ENCODE measurements around the gene PSMD2.

The PSMD2 gene

DNA sequence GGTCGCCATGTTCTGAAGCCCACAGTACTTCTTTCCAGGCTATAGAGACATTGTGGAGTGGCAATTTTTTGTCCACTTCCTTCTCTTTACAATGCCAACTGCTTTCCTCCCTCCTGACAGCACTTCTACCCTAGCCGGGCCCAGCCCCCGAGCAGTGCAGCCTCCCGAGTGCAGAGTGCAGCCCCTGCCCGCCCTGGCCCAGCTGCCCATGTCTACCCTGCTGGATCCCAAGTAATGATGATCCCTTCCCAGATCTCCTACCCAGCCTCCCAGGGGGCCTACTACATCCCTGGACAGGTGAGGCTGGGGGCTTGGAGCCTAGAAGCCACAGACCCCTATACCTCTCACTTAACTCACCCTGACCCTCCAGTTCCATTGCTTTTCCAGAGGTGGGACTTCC, 18.2 kb downstream of the PSMD2 start:
- DNase-seq (ENCODE audit: low spot score) = no peak

DNA sequence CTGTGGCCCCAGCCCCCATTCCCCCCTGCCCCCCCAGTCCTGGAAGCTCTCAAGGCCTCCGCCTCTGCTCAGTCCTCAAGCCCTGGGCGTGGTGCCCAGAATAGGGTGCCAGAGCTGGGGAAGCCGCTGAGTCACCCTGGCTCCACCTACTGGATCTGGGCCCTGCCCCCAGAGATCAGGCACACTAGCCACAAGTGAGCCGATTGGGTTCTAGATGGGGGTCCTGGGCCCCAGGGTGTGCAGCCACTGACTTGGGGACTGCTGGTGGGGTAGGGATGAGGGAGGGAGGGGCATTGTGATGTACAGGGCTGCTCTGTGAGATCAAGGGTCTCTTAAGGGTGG, 21.0 kb downstream of the PSMD2 start:
- DNase-seq (ENCODE audit: low spot score) = peak; percentile 35

DNA sequence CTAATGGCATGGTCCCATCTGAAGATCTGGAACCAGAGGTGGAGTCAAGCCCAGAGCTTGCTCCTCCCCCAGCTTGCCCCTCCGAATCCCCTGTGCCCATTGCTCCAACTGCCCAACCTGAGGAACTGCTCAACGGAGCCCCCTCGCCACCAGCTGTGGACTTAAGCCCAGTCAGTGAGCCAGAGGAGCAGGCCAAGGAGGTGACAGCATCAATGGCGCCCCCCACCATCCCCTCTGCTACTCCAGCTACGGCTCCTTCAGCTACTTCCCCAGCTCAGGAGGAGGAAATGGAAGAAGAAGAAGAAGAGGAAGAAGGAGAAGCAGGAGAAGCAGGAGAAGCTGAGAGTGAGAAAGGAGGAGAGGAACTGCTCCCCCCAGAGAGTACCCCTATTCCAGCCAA, 22.6 kb downstream of the PSMD2 start:
- DNase-seq (ENCODE audit: low spot score) = no peak

DNA sequence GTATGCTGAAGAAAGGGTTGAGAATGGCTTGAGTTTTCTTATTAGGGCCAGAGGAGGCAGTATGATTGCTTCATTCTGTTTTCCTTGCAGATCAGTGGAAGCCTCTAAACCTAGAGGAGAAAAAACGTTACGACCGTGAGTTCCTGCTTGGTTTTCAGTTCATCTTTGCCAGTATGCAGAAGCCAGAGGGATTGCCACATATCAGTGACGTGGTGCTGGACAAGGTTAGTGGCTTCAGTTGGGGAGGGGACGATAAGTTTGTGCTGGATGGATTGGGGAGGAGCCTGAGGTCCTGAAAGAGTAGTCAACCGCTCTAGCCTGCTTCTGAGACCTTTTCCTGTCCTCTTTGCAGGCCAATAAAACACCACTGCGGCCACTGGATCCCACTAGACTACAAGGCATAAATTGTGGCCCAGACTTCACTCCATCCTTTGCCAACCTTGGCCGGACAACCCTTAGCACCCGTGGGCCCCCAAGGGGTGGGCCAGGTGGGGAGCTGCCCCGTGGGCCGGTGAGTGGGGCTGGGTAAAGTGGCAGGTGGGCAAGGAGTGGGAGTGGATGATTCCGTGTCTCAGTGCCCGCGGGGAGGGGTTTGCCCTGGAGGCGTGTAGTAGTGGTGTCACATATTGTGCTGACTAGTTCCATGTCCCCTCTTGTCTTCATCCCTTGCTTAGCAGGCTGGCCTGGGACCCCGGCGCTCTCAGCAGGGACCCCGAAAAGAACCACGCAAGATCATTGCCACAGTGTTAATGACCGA, 23.9 kb downstream of the PSMD2 start:
- no peak for DNase-seq (ENCODE audit: low spot score)

DNA sequence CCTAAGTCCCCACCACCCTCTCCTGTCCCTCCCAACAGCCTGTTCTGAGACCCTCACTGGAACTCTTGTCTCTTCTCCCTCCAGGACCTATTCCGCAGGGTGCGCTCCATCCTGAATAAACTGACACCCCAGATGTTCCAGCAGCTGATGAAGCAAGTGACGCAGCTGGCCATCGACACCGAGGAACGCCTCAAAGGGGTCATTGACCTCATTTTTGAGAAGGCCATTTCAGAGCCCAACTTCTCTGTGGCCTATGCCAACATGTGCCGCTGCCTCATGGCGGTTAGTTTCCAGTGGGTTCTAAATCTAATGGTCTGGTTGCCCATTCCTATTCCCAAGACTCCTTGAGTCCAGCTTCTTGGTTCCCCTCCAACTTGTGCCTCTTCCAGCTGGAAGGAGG, 24.7 kb downstream of the PSMD2 start:
- no peak for DNase-seq (ENCODE audit: low spot score)

DNA sequence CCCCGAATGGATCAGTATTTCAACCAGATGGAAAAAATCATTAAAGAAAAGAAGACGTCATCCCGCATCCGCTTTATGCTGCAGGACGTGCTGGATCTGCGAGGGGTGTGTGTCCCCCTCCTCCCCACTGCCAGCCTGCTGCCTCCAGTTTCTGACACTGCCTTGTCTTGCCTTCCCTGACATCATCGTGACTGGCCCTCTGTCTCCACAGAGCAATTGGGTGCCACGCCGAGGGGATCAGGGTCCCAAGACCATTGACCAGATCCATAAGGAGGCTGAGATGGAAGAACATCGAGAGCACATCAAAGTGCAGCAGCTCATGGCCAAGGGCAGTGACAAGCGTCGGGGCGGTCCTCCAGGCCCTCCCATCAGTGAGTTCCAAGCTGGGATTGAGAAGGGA, 26.2 kb downstream of the PSMD2 start:
- no peak for DNase-seq (ENCODE audit: low spot score)

DNA sequence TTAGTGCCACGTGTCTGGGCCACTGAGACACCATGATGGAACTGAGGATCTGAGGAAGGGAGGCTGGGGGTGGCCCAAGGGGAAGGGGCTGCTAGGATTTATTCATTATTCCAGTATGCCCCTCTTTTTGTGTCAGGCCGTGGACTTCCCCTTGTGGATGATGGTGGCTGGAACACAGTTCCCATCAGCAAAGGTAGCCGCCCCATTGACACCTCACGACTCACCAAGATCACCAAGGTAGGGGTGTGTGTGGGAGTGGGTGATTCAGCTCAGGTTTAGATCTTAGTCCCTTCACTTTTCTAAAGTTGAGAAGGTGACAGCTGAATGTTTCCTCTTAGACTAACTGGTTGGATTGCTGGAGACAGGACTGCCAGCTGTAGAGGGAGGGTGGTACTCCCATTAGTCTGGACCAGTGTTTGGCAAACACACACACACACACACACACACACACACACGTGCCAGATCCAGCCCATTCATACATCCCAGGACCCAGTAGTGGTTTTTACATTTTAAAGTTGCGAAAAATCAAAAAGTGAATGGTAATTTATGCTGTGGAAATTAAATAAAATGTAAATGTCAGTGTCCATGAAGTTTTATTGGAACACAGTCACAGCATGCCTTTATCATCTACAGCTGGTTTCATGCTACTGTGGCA, 26.8 kb downstream of the PSMD2 start:
- no peak for DNase-seq (ENCODE audit: low spot score)

DNA sequence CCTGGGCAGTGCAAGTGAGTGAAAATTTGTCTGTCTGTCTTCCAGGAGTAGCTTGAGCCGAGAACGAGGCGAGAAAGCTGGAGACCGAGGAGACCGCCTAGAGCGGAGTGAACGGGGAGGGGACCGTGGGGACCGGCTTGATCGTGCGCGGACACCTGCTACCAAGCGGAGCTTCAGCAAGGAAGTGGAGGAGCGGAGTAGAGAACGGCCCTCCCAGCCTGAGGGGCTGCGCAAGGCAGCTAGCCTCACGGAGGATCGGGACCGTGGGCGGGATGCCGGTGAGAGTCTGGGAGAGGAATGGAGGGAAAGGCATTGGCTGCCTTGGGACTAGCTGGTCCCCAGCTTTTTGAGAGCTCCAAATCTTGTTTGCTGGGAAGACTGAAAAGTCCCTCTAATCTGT, 28.1 kb downstream of the PSMD2 start:
- no peak for DNase-seq (ENCODE audit: low spot score)

DNA sequence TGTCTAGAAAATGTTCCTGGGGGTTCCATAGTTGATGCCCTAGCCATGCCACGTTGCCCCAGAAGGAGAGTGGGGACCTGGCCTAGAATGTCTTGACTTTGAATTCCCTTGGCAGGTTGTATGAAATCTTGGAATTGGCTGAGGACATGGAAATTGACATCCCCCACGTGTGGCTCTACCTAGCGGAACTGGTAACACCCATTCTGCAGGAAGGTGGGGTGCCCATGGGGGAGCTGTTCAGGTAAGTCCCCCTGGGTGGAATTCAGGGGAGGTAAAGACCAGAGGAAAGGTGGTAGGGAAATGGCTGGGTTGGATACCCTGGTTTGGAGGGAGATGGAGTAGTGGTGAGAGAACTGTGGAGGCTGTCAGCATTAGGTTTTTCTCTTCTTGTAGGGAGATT, 29.5 kb downstream of the PSMD2 start:
- no peak for DNase-seq (ENCODE audit: low spot score)

DNA sequence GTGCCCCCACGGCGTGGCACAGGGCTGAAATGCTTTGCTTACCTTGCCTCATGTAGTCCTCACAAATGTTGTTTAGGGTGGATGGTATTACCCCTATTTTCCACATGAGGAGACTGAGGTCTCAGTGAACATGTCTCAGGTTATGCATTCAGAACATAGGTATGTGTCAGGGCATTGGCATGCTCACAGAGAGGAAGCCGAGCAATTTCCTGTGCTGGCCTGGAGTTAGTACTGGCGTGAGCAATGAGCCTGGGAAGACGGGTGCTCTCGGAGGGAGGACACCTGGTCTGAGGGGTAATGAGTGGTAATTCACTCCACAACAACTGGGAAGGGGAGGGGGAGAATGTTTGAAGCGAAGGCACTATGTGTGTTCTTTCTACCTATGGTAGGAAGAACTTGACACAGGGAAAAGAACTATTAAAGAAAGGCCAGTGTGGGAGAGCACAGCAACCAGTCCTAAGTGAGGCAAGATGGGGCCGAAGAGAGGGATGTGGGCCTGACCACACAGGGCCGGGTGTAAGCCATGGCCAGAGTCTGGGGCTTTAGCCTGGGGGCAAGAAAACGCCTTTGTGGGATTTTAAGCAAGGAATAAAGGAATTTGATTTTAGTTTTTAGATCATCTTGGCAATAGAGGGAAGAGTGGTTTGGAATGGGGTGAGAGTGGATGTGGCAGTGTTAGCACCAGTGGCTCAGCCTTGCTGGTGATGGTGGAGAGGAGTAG, 33.5 kb downstream of the PSMD2 start:
- DNase-seq (ENCODE audit: low spot score) = no peak

DNA sequence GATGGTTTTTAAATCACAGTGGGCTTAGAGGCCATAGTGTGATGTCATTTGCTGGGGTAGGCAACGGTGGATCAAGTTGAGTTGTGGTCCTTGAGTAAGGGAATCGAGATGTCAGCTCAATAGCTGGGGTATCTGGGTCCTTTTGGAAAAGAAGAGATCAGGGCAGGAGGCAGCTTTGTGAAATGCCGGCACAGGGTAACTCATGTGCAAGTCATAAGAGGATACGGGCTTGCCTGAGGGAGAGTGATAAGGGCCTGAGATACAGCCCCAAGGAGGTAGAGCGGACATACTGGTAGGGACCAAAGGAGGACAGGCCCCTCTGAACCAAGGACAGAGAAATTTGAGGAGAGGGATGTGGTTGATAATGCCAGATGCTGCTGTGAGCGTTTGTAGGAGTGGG, 34.1 kb downstream of the PSMD2 start:
- DNase-seq (ENCODE audit: low spot score) = no peak

DNA sequence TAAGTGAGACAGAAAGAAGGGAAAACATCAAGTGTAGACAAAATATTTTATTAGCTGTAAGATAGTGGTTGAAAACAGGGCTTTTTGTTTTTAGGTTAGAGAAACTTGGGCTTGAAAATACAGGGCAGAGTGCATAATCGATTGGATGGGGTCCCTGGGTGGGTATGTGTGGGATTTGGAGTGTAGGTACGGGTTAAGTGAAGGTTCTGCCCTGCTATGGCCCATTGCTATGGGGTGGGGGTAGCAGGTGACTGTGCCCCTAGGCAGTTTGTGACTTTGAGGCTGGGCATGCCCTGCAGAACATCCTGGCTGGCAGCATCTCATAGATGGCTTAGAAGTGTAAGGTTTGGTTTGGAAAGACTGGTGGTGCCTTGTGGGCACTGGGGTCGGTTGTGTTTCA, 34.7 kb downstream of the PSMD2 start:
- DNase-seq (ENCODE audit: low spot score) = no peak

DNA sequence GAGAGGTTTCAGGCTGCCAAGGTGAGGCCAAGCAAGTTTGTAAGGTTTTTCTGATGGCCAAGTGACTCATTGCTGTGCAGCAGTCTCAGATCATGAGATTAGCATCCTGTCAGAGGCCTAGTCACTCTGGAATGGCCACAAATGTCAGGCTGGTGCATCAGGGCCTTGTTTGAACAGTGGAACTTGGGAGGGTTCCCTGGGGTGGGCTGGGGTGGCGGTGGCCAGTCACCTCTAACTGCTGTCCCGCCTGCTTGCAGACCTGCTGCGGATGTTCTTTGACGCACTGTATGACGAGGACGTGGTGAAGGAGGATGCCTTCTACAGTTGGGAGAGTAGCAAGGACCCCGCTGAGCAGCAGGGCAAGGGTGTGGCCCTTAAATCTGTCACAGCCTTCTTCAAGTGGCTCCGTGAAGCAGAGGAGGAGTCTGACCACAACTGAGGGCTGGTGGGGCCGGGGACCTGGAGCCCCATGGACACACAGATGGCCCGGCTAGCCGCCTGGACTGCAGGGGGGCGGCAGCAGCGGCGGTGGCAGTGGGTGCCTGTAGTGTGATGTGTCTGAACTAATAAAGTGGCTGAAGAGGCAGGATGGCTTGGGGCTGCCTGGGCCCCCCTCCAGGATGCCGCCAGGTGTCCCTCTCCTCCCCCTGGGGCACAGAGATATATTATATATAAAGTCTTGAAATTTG, 35.6 kb downstream of the PSMD2 start:
- DNase-seq (ENCODE audit: low spot score) = peak; percentile 56

DNA sequence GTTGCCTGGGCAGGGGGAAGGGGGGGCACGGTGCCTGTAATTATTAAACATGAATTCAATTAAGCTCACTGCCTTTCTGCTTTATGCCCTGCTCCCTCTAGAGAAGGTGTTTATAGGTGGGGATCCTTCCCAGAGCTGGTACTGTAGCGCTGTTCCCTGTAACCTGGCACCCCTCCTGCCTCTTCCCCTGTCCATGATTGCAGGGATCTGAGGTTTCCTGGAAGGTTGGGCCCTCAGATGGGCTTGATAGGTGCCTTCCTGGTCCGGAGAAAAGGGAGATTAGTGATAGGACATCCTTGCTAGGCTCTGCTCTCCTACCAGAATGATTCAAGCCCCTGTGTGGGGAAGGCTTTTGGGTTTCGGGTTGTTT, 36.2 kb downstream of the PSMD2 start:
- DNase-seq (ENCODE audit: low spot score) = no peak

DNA sequence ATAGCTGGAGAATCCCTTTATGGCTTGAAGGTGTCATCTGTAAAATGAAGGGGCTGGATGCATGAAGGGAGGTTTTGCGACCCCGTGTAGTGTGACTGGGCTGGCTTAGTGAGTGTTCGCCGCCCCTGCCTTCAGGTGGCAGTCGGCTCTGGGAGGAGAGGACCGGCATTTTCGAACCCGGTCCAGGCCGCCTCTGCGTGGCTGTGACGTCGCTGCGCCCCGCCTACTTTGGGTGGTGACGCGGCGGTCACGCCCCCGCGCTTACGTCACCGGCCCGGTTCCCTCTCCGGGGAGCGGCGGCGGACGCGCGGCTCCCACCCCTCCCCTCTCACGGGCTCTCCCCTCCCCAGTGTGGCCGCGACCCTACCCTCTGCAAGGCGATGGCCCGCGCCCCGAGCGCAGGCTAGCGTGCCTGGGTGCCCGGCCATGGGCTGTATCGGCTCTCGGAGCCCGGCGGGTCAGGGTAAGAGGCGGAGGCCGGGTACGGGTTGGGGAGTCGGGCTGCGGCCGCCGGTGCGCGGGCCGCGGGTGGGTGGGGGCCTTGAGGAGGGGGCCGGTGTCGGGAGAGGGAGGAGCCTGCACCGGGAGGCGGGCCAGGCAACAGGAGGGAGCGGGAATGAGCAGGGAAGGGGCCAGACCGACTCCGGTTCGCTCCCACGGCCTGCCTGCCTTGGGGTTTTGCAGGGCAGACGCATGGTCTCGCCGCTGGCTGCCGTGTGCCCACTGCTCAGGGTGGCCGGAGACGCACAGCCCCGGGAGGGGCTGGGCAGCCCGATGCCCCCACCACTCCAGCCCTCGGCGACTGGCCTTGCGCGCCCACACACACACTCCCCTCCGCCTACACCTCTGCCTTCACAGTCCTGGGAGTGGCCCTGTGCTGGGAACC, 36.9 kb downstream of the PSMD2 start:
- DNase-seq (ENCODE audit: low spot score) = peak; percentile 87

DNA sequence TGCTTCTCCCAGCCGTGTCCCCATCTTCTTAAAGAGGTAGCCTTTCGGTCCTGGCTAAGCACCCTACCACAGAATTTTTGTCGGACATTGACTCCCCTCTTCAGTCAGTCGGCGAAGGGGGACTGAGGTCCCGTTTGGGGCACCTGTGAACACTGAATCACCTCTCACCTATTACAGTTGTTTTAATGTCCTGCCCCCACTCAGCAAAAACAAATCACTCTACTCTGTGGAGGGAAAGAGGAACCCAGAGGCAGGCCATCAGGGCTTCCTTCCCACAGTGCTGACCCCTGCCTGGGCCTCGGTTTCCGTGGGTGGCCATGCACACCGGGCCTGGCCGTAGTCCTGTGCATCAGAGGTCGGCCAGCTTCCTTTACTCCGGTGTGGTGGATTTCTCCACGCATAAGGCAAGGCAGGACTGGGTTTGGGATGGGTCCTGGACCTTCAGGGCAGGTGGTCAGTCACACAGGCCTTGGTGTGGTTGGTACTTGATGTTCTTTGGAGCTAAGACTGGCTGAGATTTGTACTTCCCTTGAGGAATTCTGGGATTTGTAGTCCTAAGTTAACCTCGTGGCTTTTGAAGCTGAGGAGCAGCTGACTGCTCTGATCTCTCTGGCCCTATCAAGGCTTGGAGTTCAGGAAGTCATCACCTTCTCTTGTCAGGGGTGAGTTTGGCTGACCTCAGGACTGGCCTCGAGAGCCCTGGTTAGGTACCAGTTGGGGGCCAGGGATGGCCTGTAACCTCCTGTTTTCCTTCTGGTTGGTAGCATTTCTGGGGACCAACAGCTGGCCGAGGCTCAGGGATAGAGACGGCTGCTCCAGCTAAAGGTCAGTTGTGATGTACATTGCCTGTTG, 37.7 kb downstream of the PSMD2 start:
- DNase-seq (ENCODE audit: low spot score) = no peak

DNA sequence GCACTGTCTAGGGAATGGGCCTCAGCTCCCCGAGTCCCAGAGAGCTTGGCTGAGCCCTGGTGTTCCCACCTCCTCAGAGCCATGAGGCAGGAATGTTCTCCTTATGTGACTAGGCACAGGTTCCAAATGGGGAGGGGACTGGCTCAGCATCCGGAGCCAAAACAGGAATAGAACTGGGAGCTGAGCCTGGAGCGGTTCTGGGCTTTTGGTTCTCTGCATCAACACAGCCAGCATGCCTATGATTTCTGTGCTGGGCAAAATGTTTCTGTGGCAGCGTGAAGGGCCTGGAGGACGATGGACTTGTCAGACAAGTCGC, 38.3 kb downstream of the PSMD2 start, which contains the start of gene FAM131A:
FAM131A (plus strand) TSS at position 202 of the 316 bp plus-strand sequence; CDS start at position 233, 31 bp downstream.
- no peak for DNase-seq (ENCODE audit: low spot score)

DNA sequence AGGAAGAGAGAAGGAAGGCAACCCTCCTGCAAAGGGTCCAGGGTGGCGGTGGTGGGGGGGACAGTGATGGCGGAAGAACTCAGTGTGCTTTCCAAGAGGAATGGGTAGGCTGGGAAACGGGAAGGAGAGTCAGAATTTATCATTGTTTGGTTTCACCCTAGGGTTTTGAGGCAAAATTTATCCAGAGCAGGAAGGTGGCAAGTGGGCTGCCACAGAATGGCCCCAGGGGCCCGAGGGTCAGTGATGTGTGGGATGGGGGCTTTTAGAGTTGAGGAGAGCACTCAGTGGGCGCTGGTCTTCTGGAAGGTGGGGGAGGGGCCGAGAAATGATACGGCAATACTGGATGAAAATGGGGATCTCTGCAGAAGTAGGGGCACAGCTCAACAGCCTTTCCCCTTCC, 38.9 kb downstream of the PSMD2 start:
- no peak for DNase-seq (ENCODE audit: low spot score)

DNA sequence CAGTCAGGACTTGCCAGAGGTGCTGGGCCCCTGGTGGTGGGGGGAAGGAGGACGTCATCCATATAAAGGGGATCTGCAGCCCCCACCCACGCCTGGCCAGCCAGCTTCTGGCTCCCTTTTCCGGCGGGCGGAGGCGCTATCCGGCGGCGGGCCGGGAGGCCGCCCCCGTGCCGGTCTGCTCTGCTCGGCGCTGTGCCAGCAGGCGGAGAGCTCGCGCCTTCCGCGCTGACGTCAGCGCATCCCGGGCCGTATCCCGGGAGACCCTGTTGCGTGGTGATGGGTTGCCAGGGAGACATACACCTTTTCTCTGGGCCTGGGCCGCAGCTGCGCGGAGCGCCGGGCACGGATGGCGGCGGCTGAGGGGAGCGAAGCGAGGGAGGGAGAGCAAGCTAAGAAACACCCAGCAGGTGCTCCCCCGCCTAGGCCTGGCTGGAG, 39.5 kb downstream of the PSMD2 start:
- no peak for DNase-seq (ENCODE audit: low spot score)

DNA sequence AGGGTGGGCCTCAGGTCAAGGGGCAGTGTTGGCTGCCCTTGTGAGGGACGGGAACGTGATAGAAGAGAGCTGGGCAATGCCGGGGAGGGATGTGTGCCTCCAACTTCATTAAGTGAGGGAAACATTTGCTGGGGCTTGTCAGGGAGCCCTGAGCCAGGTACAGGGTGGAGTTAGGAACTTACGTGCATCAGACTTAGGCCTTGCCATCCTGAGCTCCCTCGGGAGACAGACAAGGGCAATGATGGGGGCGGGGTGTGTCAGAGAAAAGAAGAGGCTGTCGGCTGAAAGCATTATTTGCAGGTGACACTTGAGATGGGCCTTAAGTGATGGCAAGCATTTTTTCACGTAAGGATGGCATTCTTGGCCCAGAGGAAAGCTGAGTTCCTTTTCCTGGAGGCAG, 40.0 kb downstream of the PSMD2 start:
- no peak for DNase-seq (ENCODE audit: low spot score)

All from activated CD4-positive, alpha-beta T cell treated with anti-CD3 and anti-CD28 coated beads, Interleukin-2, Interleukin-4, amounts not matched to agents 100 ng/mL and 50 ng/mL, durations not matched to agents 16 hours and 8 hours (primary cell).